HepG2 (cell line): ENCODE data around the gene ADCY6. TPM values are rescaled to one million over a fixed set of nuclear protein-coding genes. Genes with fewer than 3 reads are reported as not detected.
A peak's percentile ranks its signal among the peaks of the same experiment; 100 is the strongest.

Experiments used
- E2F1 ChIP-seq: sonication (generic); formaldehyde crosslinking; IDR thresholded peaks from 2 replicates; pipeline ENCODE4 v1.5.0; 2020; ENCODE audit warnings: missing genetic modification reagents
- ETV6 ChIP-seq: sonication (generic); formaldehyde crosslinking; conservative IDR thresholded peaks from 2 replicates; pipeline ENCODE4 v1.4.0; 2020; ENCODE audit warnings: missing genetic modification reagents
- GMEB1 ChIP-seq: sonication (generic); formaldehyde crosslinking; IDR thresholded peaks from 2 replicates; pipeline ENCODE4 v1.5.1; 2020; ENCODE audit warnings: missing genetic modification reagents, mild to moderate bottlenecking, borderline replicate concordance
- HNRNPH1 ChIP-seq: fragments of 200-400 bp; formaldehyde crosslinking; optimal IDR thresholded peaks from 2 replicates; pipeline ENCODE3; 2017; ENCODE audit warnings: mild to moderate bottlenecking, low read depth, low read length
- IRF9 ChIP-seq: sonication (generic); formaldehyde crosslinking; IDR thresholded peaks from 2 replicates; pipeline ENCODE4 v1.8.0; 2022; ENCODE audit warnings: missing genetic modification reagents, mild to moderate bottlenecking, borderline replicate concordance
- KAT7 ChIP-seq: IDR thresholded peaks from 2 replicates; pipeline ENCODE4 v1.6.1; 2018; ENCODE audit warnings: borderline replicate concordance, missing compliant biosample characterization
- KDM1A ChIP-seq: IDR thresholded peaks from 2 replicates; pipeline ENCODE4 v1.6.1; 2016; ENCODE audit warnings: missing compliant biosample characterization
- KLF13 ChIP-seq: sonication (generic); formaldehyde crosslinking; IDR thresholded peaks from 2 replicates; pipeline ENCODE4 v1.4.0; 2020; ENCODE audit warnings: mild to moderate bottlenecking, missing genetic modification reagents
- NRL ChIP-seq: sonication (generic); formaldehyde crosslinking; IDR thresholded peaks from 2 replicates; pipeline ENCODE4 v1.5.0; 2020; ENCODE audit warnings: missing genetic modification reagents, mild to moderate bottlenecking, moderate library complexity, borderline replicate concordance
- PRPF4 ChIP-seq: fragments of 200-400 bp; formaldehyde crosslinking; IDR thresholded peaks from 2 replicates; pipeline ENCODE4 v1.6.1; 2016; ENCODE audit warnings: low read length, low read depth; ENCODE audit not compliant: poor library complexity, severe bottlenecking
- ZKSCAN8 ChIP-seq: IDR thresholded peaks from 2 replicates; pipeline ENCODE4 v1.6.1; 2016; ENCODE audit warnings: borderline replicate concordance, missing genetic modification reagents, missing compliant biosample characterization
- ZNF432 ChIP-seq: sonication (generic); formaldehyde crosslinking; IDR thresholded peaks from 2 replicates; pipeline ENCODE4 v1.5.0; 2020; ENCODE audit warnings: missing genetic modification reagents, mild to moderate bottlenecking, borderline replicate concordance
- ZNF446 ChIP-seq: sonication (generic); formaldehyde crosslinking; IDR thresholded peaks from 2 replicates; pipeline ENCODE4 v1.5.0; 2020; ENCODE audit warnings: mild to moderate bottlenecking, missing genetic modification reagents
- ZNF510 ChIP-seq: sonication (generic); formaldehyde crosslinking; IDR thresholded peaks from 2 replicates; pipeline ENCODE4 v1.4.0; 2020; ENCODE audit warnings: low read depth, mild to moderate bottlenecking, missing genetic modification reagents
- ZNF512B ChIP-seq: sonication (generic); formaldehyde crosslinking; IDR thresholded peaks from 2 replicates; pipeline ENCODE4 v1.5.1; 2020; ENCODE audit warnings: missing genetic modification reagents, mild to moderate bottlenecking, borderline replicate concordance
- ZNF616 ChIP-seq: sonication (generic); formaldehyde crosslinking; IDR thresholded peaks from 2 replicates; pipeline ENCODE4 v1.5.0; 2020; ENCODE audit warnings: low read depth, mild to moderate bottlenecking, missing genetic modification reagents
- ZNF781 ChIP-seq: sonication (generic); formaldehyde crosslinking; IDR thresholded peaks from 2 replicates; pipeline ENCODE4 v1.5.1; 2020; ENCODE audit warnings: borderline replicate concordance, mild to moderate bottlenecking, missing genetic modification reagents; ENCODE audit errors: not compliant biosample characterization
- ZNF83 ChIP-seq: sonication (generic); formaldehyde crosslinking; IDR thresholded peaks from 2 replicates; pipeline ENCODE4 v1.4.0; 2020; ENCODE audit warnings: missing genetic modification reagents, mild to moderate bottlenecking, borderline replicate concordance
- ZZZ3 ChIP-seq: sonication (generic); formaldehyde crosslinking; IDR thresholded peaks from 2 replicates; pipeline ENCODE4 v1.4.0; 2020; ENCODE audit warnings: missing genetic modification reagents, mild to moderate bottlenecking, borderline replicate concordance
- polyA plus RNA-seq, 8 experiments: library from polyadenylated mRNA; depleted of rRNA in 3 of 8; stranded (reverse) in 7 of 8; unstranded in 1 of 8; fragments of >200 nt; fragmentation: Illumina TruSeq in 4 of 8; extraction: Trizol in 4 of 8; gene quantifications; 2 replicates each; pipeline versions ENCODE4 v1.2.1 to v1.2.3, GENCODE V29; 2011 to 2016; ENCODE audit warnings: low read depth in 4 of 8, missing spikeins in 1 of 8, mixed read lengths in 1 of 8; ENCODE audit not compliant: insufficient read depth in 1 of 8
- total RNA-seq, 5 experiments: library from RNA; depleted of rRNA; stranded (reverse); fragments of >200 nt; fragmentation: Illumina TruSeq; extraction: Trizol; gene quantifications; 2 replicates each; pipeline ENCODE4 v1.2.3, GENCODE V29; 2016; ENCODE audit warnings: low read depth in 1 of 5

The ADCY6 gene
- total and polyA plus RNA-seq, 2 of the 13 experiments (the other 11 are each of a cell fraction or from before 2014, with no cell fraction given), result 10.6 to 11.8 TPM

- TF ChIP-seq GMEB1 (CRISPR knock-in tag), result peak; percentile 95
- no peak; the same call in 1 of the 2 replicates for TF ChIP-seq ZKSCAN8 (CRISPR knock-in tag)
- TF ChIP-seq ZZZ3, result no peak; the same call in 1 of the 2 replicates
- peak; percentile 87 for TF ChIP-seq E2F1 (CRISPR knock-in tag)
- TF ChIP-seq HNRNPH1, result no peak
- no peak for TF ChIP-seq ZNF432 (CRISPR knock-in tag)
- no peak for TF ChIP-seq ZNF510 (CRISPR knock-in tag)
- no peak for TF ChIP-seq ZNF83
- TF ChIP-seq KLF13, result no peak
- TF ChIP-seq KAT7 (CRISPR knock-in tag), result peak; percentile 81
- no peak; the same call in 1 of the 2 replicates for TF ChIP-seq ETV6 (CRISPR knock-in tag)
- no peak for TF ChIP-seq ZNF446 (CRISPR knock-in tag)
- peak; percentile 85 for TF ChIP-seq ZNF781 (CRISPR knock-in tag)
- TF ChIP-seq NRL (CRISPR knock-in tag), result peak; percentile 74; the same call in 1 of the 2 replicates
- TF ChIP-seq ZNF512B, result peak; percentile 58; the same call in 1 of the 2 replicates
- no peak for TF ChIP-seq PRPF4
- TF ChIP-seq IRF9 (CRISPR knock-in tag), result peak; percentile 16
- TF ChIP-seq ZNF616 (CRISPR knock-in tag), result no peak; the same call in 1 of the 2 replicates
- TF ChIP-seq KDM1A, result 0 out of 2 replicates have a peak, but pooled peaks have one; percentile 8
These were observed 72.2 kb downstream of the ADCY6 start, which contains the start of gene CCNT1 (continued) for GRCh38 chr12:48716493-48717251.
